Measurements from ENCODE around the gene TROAP.
"Not testable (repeated sequence)": the region's sequence is repeated elsewhere in the genome, so short reads cannot be mapped to it uniquely, and the experiment has no call there.

TROAP gene

GRCh38 chr12:49296034-49296835, 26.8 kb upstream of the TROAP start:
- no peaks in the 10 kb centered on the region for H3K36me3 ChIP-seq (ENCODE audit: control insufficient read depth, insufficient read depth, low read length, severe bottlenecking)
- H3K4me1 ChIP-seq (ENCODE audit: control insufficient read depth, insufficient read depth, low read length) = peaks cover 3% of the 10 kb centered on the region
- no peaks in the 10 kb centered on the region for H3K9me3 ChIP-seq (ENCODE audit: control insufficient read depth, low read length)
- peak; percentile 48 for DNase-seq (ENCODE audit: low read depth)
- H3K9ac ChIP-seq (ENCODE audit: low read length) = no peak overlapping the region
- no peak overlapping the region for H3K4me3 ChIP-seq (ENCODE audit: low read length)
- H3K27me3 ChIP-seq (replicated peaks; ENCODE audit: control insufficient read depth, insufficient read depth, low read length) = peaks cover 42% of the 10 kb centered on the region

- Histone ChIP-seq H3K27me3 (replicated peaks; ENCODE audit: control insufficient read depth, insufficient read depth, low read length) (peaks cover 48% of the 10 kb centered on the region), H3K4me3 (ENCODE audit: low read length) (no peak overlapping the region), H3K36me3 (ENCODE audit: control insufficient read depth, insufficient read depth, low read length, severe bottlenecking) (no peaks in the 10 kb centered on the region), H3K9me3 (ENCODE audit: control insufficient read depth, low read length) (no peaks in the 10 kb centered on the region), H3K4me1 (ENCODE audit: control insufficient read depth, insufficient read depth, low read length) (peaks cover 3% of the 10 kb centered on the region), H3K9ac (ENCODE audit: low read length) (no peak overlapping the region)
- DNase-seq (ENCODE audit: low read depth) = peak; percentile 55
Measured at GRCh38 chr12:49296836-49297694, 26.0 kb upstream of the TROAP start.

- DNase-seq (ENCODE audit: low read depth) = no peak
Measured at GRCh38 chr12:49297695-49298060, 25.4 kb upstream of the TROAP start.

GRCh38 chr12:49298160-49298559, 24.9 kb upstream of the TROAP start:
- peaks cover 55% of the 10 kb centered on the region for H3K27me3 ChIP-seq (replicated peaks; ENCODE audit: control insufficient read depth, insufficient read depth, low read length)
- H3K4me1 ChIP-seq (ENCODE audit: control insufficient read depth, insufficient read depth, low read length) = peaks cover 3% of the 10 kb centered on the region
- no peak overlapping the region for H3K4me3 ChIP-seq (ENCODE audit: low read length)
- H3K9me3 ChIP-seq (ENCODE audit: control insufficient read depth, low read length) = no peaks in the 10 kb centered on the region
- H3K9ac ChIP-seq (ENCODE audit: low read length) = no peak overlapping the region
- H3K36me3 ChIP-seq (ENCODE audit: control insufficient read depth, insufficient read depth, low read length, severe bottlenecking) = no peaks in the 10 kb centered on the region
- DNase-seq (ENCODE audit: low read depth) = no peak

More at GRCh38 chr12:49297695-49298060, 25.4 kb upstream of the TROAP start:
- Histone ChIP-seq H3K9ac (ENCODE audit: low read length) (no peak overlapping the region), H3K27me3 (replicated peaks; ENCODE audit: control insufficient read depth, insufficient read depth, low read length) (peaks cover 51% of the 10 kb centered on the region), H3K9me3 (ENCODE audit: control insufficient read depth, low read length) (no peaks in the 10 kb centered on the region), H3K36me3 (ENCODE audit: control insufficient read depth, insufficient read depth, low read length, severe bottlenecking) (no peaks in the 10 kb centered on the region), H3K4me3 (ENCODE audit: low read length) (no peak overlapping the region), H3K4me1 (ENCODE audit: control insufficient read depth, insufficient read depth, low read length) (peaks cover 3% of the 10 kb centered on the region)

GRCh38 chr12:49301760-49302159, 21.3 kb upstream of the TROAP start:
- Histone ChIP-seq H3K36me3 (ENCODE audit: control insufficient read depth, insufficient read depth, low read length, severe bottlenecking) (no peaks in the 10 kb centered on the region), H3K9ac (ENCODE audit: low read length) (no peak overlapping the region), H3K27me3 (replicated peaks; ENCODE audit: control insufficient read depth, insufficient read depth, low read length) (peaks cover 37% of the 10 kb centered on the region), H3K9me3 (ENCODE audit: control insufficient read depth, low read length) (no peaks in the 10 kb centered on the region), H3K4me3 (ENCODE audit: low read length) (no peak overlapping the region), H3K4me1 (ENCODE audit: control insufficient read depth, insufficient read depth, low read length) (peaks cover 3% of the 10 kb centered on the region)
- DNase-seq (ENCODE audit: low read depth) = no peak

GRCh38 chr12:49304161-49304560, 18.9 kb upstream of the TROAP start:
- H3K27me3 ChIP-seq (replicated peaks; ENCODE audit: control insufficient read depth, insufficient read depth, low read length) = peaks cover 23% of the 10 kb centered on the region

GRCh38 chr12:49305762-49306510, 17.1 kb upstream of the TROAP start:
- H3K4me3 ChIP-seq (ENCODE audit: low read length) = no peak overlapping the region
- no peak for DNase-seq (ENCODE audit: low read depth)
- no peaks in the 10 kb centered on the region for H3K4me1 ChIP-seq (ENCODE audit: control insufficient read depth, insufficient read depth, low read length)
- H3K36me3 ChIP-seq (ENCODE audit: control insufficient read depth, insufficient read depth, low read length, severe bottlenecking) = no peaks in the 10 kb centered on the region
- H3K9me3 ChIP-seq (ENCODE audit: control insufficient read depth, low read length) = no peaks in the 10 kb centered on the region
- no peak overlapping the region for H3K9ac ChIP-seq (ENCODE audit: low read length)
- peaks cover 23% of the 10 kb centered on the region for H3K27me3 ChIP-seq (replicated peaks; ENCODE audit: control insufficient read depth, insufficient read depth, low read length)

More at GRCh38 chr12:49304161-49304560, 18.9 kb upstream of the TROAP start:
- Histone ChIP-seq H3K4me1 (ENCODE audit: control insufficient read depth, insufficient read depth, low read length) (no peaks in the 10 kb centered on the region), H3K9ac (ENCODE audit: low read length) (no peak overlapping the region), H3K9me3 (ENCODE audit: control insufficient read depth, low read length) (no peaks in the 10 kb centered on the region), H3K4me3 (ENCODE audit: low read length) (no peak overlapping the region), H3K36me3 (ENCODE audit: control insufficient read depth, insufficient read depth, low read length, severe bottlenecking) (no peaks in the 10 kb centered on the region)
- DNase-seq (ENCODE audit: low read depth) = peak; percentile 37

- H3K4me1 ChIP-seq (ENCODE audit: control insufficient read depth, insufficient read depth, low read length) = no peaks in the 10 kb centered on the region
- H3K9me3 ChIP-seq (ENCODE audit: control insufficient read depth, low read length) = no peaks in the 10 kb centered on the region
- peaks cover 5% of the 10 kb centered on the region for H3K27me3 ChIP-seq (replicated peaks; ENCODE audit: control insufficient read depth, insufficient read depth, low read length)
- no peak overlapping the region for H3K9ac ChIP-seq (ENCODE audit: low read length)
- H3K4me3 ChIP-seq (ENCODE audit: low read length) = no peak overlapping the region
- no peaks in the 10 kb centered on the region for H3K36me3 ChIP-seq (ENCODE audit: control insufficient read depth, insufficient read depth, low read length, severe bottlenecking)
- no peak for DNase-seq (ENCODE audit: low read depth)
Measured at GRCh38 chr12:49309386-49309785, 13.7 kb upstream of the TROAP start.

GRCh38 chr12:49310451-49311000, 12.5 kb upstream of the TROAP start:
- H3K4me1 ChIP-seq (ENCODE audit: control insufficient read depth, insufficient read depth, low read length); H3K27me3 ChIP-seq (replicated peaks; ENCODE audit: control insufficient read depth, insufficient read depth, low read length); H3K4me3 ChIP-seq (ENCODE audit: low read length); H3K36me3 ChIP-seq (ENCODE audit: control insufficient read depth, insufficient read depth, low read length, severe bottlenecking); DNase-seq (ENCODE audit: low read depth); H3K9me3 ChIP-seq (ENCODE audit: control insufficient read depth, low read length); H3K9ac ChIP-seq (ENCODE audit: low read length): not testable (repeated sequence)

- Histone ChIP-seq H3K27me3 (replicated peaks; ENCODE audit: control insufficient read depth, insufficient read depth, low read length) (no peaks in the 10 kb centered on the region), H3K4me1 (ENCODE audit: control insufficient read depth, insufficient read depth, low read length) (no peaks in the 10 kb centered on the region), H3K36me3 (ENCODE audit: control insufficient read depth, insufficient read depth, low read length, severe bottlenecking) (no peaks in the 10 kb centered on the region), H3K4me3 (ENCODE audit: low read length) (no peak overlapping the region), H3K9ac (ENCODE audit: low read length) (no peak overlapping the region), H3K9me3 (ENCODE audit: control insufficient read depth, low read length) (no peaks in the 10 kb centered on the region)
- no peak for DNase-seq (ENCODE audit: low read depth)
Measured at GRCh38 chr12:49314811-49315210, 8.2 kb upstream of the TROAP start.

GRCh38 chr12:49317118-49317517, 5.9 kb upstream of the TROAP start:
- H3K27me3 ChIP-seq (replicated peaks; ENCODE audit: control insufficient read depth, insufficient read depth, low read length); H3K4me3 ChIP-seq (ENCODE audit: low read length); H3K4me1 ChIP-seq (ENCODE audit: control insufficient read depth, insufficient read depth, low read length); H3K9ac ChIP-seq (ENCODE audit: low read length); H3K36me3 ChIP-seq (ENCODE audit: control insufficient read depth, insufficient read depth, low read length, severe bottlenecking); H3K9me3 ChIP-seq (ENCODE audit: control insufficient read depth, low read length); DNase-seq (ENCODE audit: low read depth): not testable (repeated sequence)

Measured in adipocyte (in vitro differentiated cells).